Breast epithelium (tissue), 4 donors: ENCODE data around the gene TMEM123. TPM values are rescaled to one million over a fixed set of nuclear protein-coding genes. Genes with fewer than 3 reads are reported as not detected.

Source experiments
- DNase-seq, 2 donors: peaks; one replicate each; pipeline ENCODE4 v3.0.0-alpha.2; 2019; ENCODE audit warnings: low spot score in 2 of 2
- H3K27ac ChIP-seq, 2 donors: fragments of 200-600 bp; sonication (generic) in 1 of 2; one replicate each; pipeline ENCODE4 v1.5.1; 2016 to 2019; ENCODE audit warnings: mild to moderate bottlenecking in 1 of 2
- H3K27me3 ChIP-seq, 2 donors: fragments of 200-600 bp; sonication (generic) in 1 of 2; one replicate each; pipeline versions ENCODE4 v1.5.1 to v1.6.0; 2017 to 2019; ENCODE audit warnings: control low read depth in 1 of 2, mild to moderate bottlenecking in 1 of 2
- H3K36me3 ChIP-seq: fragments of 200-600 bp; one replicate; pipeline ENCODE4 v1.5.1; 2019
- H3K4me1 ChIP-seq, 2 donors: fragments of 200-600 bp; sonication (generic); one replicate each; pipeline ENCODE4 v1.5.1; 2016 to 2019; ENCODE audit warnings: control low read depth in 1 of 2
- H3K4me3 ChIP-seq, 3 donors: fragments of 200-600 bp; sonication (generic); 1 replicate in 2 of 3; 2 replicates in 1 of 3; pipeline ENCODE4 v1.5.1; 2016 to 2019; ENCODE audit warnings: mild to moderate bottlenecking in 3 of 3, moderate library complexity in 2 of 3
- H3K9me3 ChIP-seq, 2 donors: fragments of 200-600 bp; sonication (generic) in 1 of 2; one replicate each; pipeline ENCODE4 v1.5.1; 2016 to 2019; ENCODE audit warnings: control low read depth in 1 of 2
- CTCF ChIP-seq, 3 donors: fragments of 450-650 bp; IDR thresholded peaks; one replicate each; pipeline ENCODE4 v1.5.1; 2016 to 2017; ENCODE audit warnings: antibody characterized with exemption in 3 of 3, mild to moderate bottlenecking in 3 of 3, moderate library complexity in 3 of 3
- POLR2A ChIP-seq: fragments of 450-650 bp; IDR thresholded peaks from one replicate; pipeline ENCODE4 v1.6.1; 2016; ENCODE audit warnings: antibody characterized with exemption, mild to moderate bottlenecking, moderate library complexity
- POLR2AphosphoS5 ChIP-seq, 3 donors: sonication (generic); formaldehyde crosslinking; IDR thresholded peaks; one replicate each; pipeline ENCODE4 v1.6.1; 2017; ENCODE audit warnings: antibody characterized with exemption in 3 of 3
- intact Hi-C: fragments of 100-400 bp; cut with DNase I; formaldehyde crosslinking; loops from one replicate; pipeline ENCODE4 v1.15.1; 2023; ENCODE audit warnings: low total_unique reads
- total RNA-seq, 3 donors: library from RNA; depleted of rRNA; stranded (reverse); fragments of >200 nt; gene quantifications; one replicate each; pipeline ENCODE4 v1.1.0, GENCODE V29; 2016

The TMEM123 gene
- total RNA-seq, 3 donors from 2014 or later, result 74.6 to 307 (median 167) TPM

DNA sequence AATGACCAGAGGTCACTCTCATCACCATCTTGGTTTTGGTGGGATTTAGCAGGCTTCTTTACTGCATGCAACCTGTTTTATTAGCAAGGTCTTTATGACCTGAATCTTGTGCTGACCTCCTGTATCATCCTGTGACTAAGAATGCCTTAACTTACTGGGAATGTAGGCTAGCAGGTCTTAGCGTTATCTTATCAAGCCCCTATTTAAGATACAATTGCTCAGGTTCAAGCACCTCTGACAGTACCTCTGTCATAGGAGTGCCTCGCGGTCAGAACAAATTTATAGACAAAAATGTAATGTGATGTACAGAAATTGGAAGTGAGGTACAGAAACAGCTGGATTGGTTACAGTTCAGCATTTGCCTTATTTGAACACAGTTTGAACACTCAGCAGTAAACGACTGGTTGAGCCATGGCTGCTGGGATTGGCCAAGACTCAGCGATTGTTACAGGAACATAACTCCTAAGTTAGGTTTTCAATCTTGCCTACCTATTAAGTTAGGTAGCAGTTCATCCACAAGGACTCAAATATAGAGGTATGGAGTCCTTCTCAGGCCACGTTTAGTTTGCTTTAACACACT is 16.1 kb upstream of the TMEM123 start:
- Histone ChIP-seq H3K36me3 (no peaks in the 10 kb centered on the region), H3K27me3 (no peaks in the 10 kb centered on the region), H3K4me3 (no peak overlapping the region), H3K27ac (peak overlapping the region; percentile 1 to 54), H3K4me1 (peaks cover 0 to 8% of the 10 kb centered on the region in 2 donors), H3K9me3 (no peaks in the 10 kb centered on the region)
- no peak for DNase-seq
- TF ChIP-seq POLR2A (no peak), CTCF (IDR thresholded peaks at IDR 0.05) (no peak), POLR2AphosphoS5 (IDR thresholded peaks at IDR 0.05) (no peak)
- intact Hi-C loops, result no loop called here

- Histone ChIP-seq H3K36me3 (no peaks in the 10 kb centered on the region), H3K27me3 (no peaks in the 10 kb centered on the region), H3K4me3 (no peak overlapping the region), H3K27ac (peak overlapping the region; percentile 54 to 67), H3K9me3 (no peaks in the 10 kb centered on the region), H3K4me1 (peaks cover 0 to 8% of the 10 kb centered on the region in 2 donors)
- intact Hi-C loops, result no loop called here
- TF ChIP-seq POLR2AphosphoS5 (IDR thresholded peaks at IDR 0.05), result no peak
- no peak for DNase-seq
Observed at GRCh38 chr11:102467853-102468580, 15.5 kb upstream of the TMEM123 start.

- no peaks in the 10 kb centered on the region for H3K27me3 ChIP-seq
- H3K9me3 ChIP-seq, result no peaks in the 10 kb centered on the region
- intact Hi-C loops, result no loop called here
- DNase-seq, result no peak
- H3K36me3 ChIP-seq, result no peaks in the 10 kb centered on the region
- no peak for TF ChIP-seq CTCF (IDR thresholded peaks at IDR 0.05)
- TF ChIP-seq POLR2A, result no peak
- no peak for TF ChIP-seq POLR2AphosphoS5 (IDR thresholded peaks at IDR 0.05)
- peaks cover 0 to 8% of the 10 kb centered on the region in 2 donors for H3K4me1 ChIP-seq
- no peak overlapping the region for H3K4me3 ChIP-seq
- peak overlapping the region; percentile 54 to 67 for H3K27ac ChIP-seq
Observed at GRCh38 chr11:102467080-102467708, 14.6 kb upstream of the TMEM123 start.

- no peak for DNase-seq
- no peak overlapping the region for H3K4me3 ChIP-seq
- H3K36me3 ChIP-seq, result no peaks in the 10 kb centered on the region
- peaks cover 0 to 7% of the 10 kb centered on the region in 2 donors for H3K4me1 ChIP-seq
- H3K27me3 ChIP-seq, result no peaks in the 10 kb centered on the region
- no peak overlapping the region for H3K27ac ChIP-seq
- TF ChIP-seq CTCF (IDR thresholded peaks at IDR 0.05), result no peak
- TF ChIP-seq POLR2AphosphoS5 (IDR thresholded peaks at IDR 0.05), result no peak
- no peak for TF ChIP-seq POLR2A
- no peaks in the 10 kb centered on the region for H3K9me3 ChIP-seq
- intact Hi-C loops, result no loop called here
Observed at GRCh38 chr11:102465696-102466095, 13.1 kb upstream of the TMEM123 start.

GRCh38 chr11:102464859-102465500 is 12.4 kb upstream of the TMEM123 start:
- no peak overlapping the region for H3K27ac ChIP-seq
- no peaks in the 10 kb centered on the region for H3K4me1 ChIP-seq

More at GRCh38 chr11:102464859-102465500, 12.4 kb upstream of the TMEM123 start:
- intact Hi-C loops, result no loop called here
- Histone ChIP-seq H3K27me3 (no peaks in the 10 kb centered on the region), H3K9me3 (no peaks in the 10 kb centered on the region), H3K4me3 (no peak overlapping the region), H3K36me3 (no peaks in the 10 kb centered on the region)
- TF ChIP-seq CTCF (IDR thresholded peaks at IDR 0.05) (no peak), POLR2A (no peak), POLR2AphosphoS5 (IDR thresholded peaks at IDR 0.05) (no peak)
- DNase-seq, result no peak
